Activated CD8-positive, alpha-beta memory T cell treated with anti-CD3 and anti-CD28 coated beads for 36 hours (primary cell): ENCODE results near the gene NOXA1. TPM values are rescaled to one million over a fixed set of nuclear protein-coding genes. Genes with fewer than 3 reads are reported as not detected.
"Not testable (repeated sequence)": the region's sequence is repeated elsewhere in the genome, so short reads cannot be mapped to it uniquely, and the experiment has no call there.

Experiments
- CTCF ChIA-PET: fragments of 350-600 bp; sonication (Branson Sonifier 250); formaldehyde crosslinking; loops from one replicate; lab custom pipeline; 2021; ENCODE audit warnings: antibody characterized with exemption; lab: Charles Lee
- POLR2A ChIA-PET: fragments of 350-600 bp; sonication (Branson Sonifier 250); formaldehyde crosslinking; loops from one replicate; lab custom pipeline; 2021; ENCODE audit warnings: antibody characterized with exemption; lab: Charles Lee
- total RNA-seq, 2 experiments: library from RNA; stranded (reverse); gene quantifications; one replicate each; pipeline ENCODE4 v1.2.3, GENCODE V29; 2021

NOXA1 gene
- total RNA-seq, 2 experiments from 2014 or later, result 0.40 to 0.67 TPM

GRCh38 chr9:137465000-137465719 is 42.0 kb downstream of the NOXA1 start:
- ChIA-PET CTCF (interaction anchor here (0.6 kb wide), 1 partner anchor 226 kb away, joined by 3 read pairs; no protein-coding TSS in a partner anchor), POLR2A (no interaction called here)

- CTCF ChIA-PET, result interaction anchor here (0.6 kb wide), 1 partner anchor 227 kb away, joined by 3 read pairs; no protein-coding TSS in a partner anchor
- POLR2A ChIA-PET, result no interaction called here
These were observed 42.7 kb downstream of the NOXA1 start for GRCh38 chr9:137465720-137466388.

DNA sequence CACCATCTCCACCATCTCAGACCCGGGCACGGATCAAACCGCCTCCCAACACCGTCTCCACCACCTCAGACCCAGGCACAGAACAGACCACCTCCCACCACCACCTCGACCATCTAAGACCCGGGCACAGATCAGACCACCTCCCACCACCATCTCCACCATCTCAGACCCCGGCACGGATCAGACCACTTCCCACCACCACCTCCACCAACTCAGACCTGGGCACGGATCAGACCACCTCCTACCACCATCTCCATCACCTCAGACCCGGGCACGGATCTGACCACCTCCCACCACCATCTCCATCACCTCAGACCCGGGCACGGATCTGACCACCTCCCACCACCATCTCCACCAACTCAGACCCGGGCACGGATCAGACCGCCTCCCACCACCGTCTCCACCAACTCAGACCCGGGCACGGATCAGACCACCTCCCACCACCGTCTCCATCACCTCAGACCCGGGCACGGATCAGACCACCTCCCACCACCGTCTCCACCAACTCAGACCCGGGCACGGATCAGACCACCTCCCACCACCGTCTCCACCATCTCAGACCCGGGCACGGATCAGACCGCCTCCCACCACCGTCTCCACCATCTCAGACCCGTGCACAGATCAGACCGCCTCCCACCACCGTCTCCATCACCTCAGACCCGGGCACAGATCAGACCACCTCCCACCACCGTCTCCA is 43.3 kb downstream of the NOXA1 start:
- CTCF ChIA-PET, POLR2A ChIA-PET: not testable (repeated sequence)

GRCh38 chr9:137467161-137467581 is 44.0 kb downstream of the NOXA1 start:
- CTCF ChIA-PET, result no interaction called here
- POLR2A ChIA-PET, result no interaction called here

GRCh38 chr9:137467896-137468295 is 44.7 kb downstream of the NOXA1 start:
- CTCF ChIA-PET, result no interaction called here

DNA sequence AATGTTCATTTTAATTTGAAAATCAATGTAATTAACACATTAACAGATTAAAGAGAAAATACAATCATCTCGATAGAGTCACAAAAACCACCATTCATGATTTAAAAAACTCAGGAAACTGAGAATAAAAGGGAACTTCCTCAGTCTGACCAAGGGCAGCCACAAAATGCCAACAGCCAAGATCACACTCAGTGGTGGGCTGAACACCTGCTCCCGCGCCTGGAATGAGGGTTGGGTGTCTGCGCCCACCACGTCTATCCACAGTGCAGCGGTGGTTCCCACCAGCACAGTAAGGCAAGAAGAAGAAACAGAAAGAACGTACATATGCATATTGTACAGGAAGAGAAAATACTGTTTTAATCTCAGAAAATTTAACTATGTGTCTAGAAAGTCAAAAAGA is 47.6 kb downstream of the NOXA1 start:
- CTCF ChIA-PET, result no interaction called here
- POLR2A ChIA-PET, result no interaction called here

More at GRCh38 chr9:137467896-137468295, 44.7 kb downstream of the NOXA1 start:
- POLR2A ChIA-PET, result no interaction called here

DNA sequence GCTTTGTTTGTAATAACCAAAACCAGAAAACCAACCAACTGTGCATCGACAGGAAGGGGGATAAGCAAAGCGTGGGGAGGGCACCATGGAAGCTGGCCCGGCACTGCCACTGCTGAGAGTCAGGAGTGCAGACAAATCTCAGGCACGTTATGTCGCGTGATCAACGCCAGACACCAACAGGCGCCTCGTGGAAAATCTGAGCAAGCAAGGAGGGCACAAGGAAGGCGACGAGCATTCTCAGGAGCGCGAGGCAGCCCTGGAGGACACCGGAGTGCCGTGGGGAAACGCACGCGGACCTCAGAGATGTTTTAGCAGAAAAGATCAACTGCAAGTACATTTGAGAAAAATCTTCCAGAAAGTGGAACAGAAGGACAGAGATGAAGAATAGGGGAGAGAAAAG is 51.1 kb downstream of the NOXA1 start:
- CTCF ChIA-PET, result no interaction called here
- POLR2A ChIA-PET, result no interaction called here

- ChIA-PET POLR2A (no interaction called here), CTCF (interaction anchor here (0.6 kb wide), 1 partner anchor 53 kb away, joined by 4 read pairs; the partner anchor contains the start of genes EXD3 and NOXA1)
These were observed 52.5 kb downstream of the NOXA1 start for GRCh38 chr9:137475666-137476065.

- CTCF ChIA-PET, result no interaction called here
- POLR2A ChIA-PET, result no interaction called here
These were observed 53.7 kb downstream of the NOXA1 start for GRCh38 chr9:137476856-137477255.

DNA sequence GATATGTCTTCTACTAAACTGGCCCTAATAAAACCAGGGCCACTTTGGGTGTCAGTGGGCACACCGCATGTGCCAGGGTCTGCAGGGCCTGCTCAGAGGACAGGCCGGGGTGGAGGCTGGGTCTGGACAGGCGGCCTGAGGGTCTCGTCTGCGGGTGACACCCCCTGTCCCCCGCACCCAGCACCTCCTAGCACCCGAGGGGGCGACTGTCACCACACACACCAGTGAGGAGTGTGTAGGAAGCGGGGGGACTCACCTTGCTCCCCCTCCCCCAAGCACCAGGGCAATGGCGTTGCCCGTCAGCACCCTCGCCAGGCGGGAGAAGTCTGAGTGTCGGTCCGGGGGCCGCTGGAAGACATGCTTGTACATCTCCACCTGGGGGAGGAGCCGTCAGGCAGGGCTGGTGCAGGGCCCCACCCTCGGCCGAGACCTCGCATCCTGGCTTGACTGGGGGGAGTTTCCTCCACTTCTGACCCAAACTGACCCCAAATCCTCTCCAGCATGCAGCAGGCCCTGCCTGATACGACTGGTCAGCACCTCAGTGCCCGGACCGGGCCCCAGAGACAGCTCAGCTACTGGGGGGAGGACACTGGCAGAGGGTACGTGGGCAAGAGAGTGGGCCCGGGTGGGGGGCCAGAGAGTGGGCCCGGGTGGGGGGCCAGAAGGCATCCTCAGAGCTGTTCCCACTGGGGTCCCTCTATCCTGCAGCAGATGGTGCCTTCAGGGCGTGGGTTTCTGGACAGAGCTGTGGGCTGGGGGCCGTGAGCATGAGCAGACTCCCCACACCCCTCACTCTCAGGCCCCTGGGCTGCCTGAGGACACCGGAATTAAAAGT is 54.8 kb downstream of the NOXA1 start:
- ChIA-PET POLR2A (no interaction called here), CTCF (no interaction called here)

DNA sequence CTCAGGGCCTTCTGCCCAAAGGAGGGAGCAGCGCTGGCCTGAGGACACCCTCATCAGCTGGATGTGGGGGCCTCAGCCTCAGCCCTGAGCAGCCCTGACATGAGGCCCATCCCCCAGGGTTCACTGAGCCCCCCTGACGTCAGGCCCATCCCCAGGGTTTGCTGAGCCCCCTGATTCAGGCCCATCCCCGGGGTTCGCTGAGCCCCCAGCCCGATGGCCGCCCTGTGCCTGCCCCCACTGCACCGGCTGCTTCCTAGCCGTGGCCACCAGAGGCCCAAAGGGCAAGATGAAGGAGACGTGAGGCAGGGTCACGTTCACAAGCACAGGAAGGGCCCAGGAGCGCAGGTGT is 55.4 kb downstream of the NOXA1 start:
- CTCF ChIA-PET, result no interaction called here

GRCh38 chr9:137478962-137479861 is 56.0 kb downstream of the NOXA1 start:
- ChIA-PET POLR2A (no interaction called here), CTCF (no interaction called here)

More for the DNA sequence above, 55.4 kb downstream of the NOXA1 start:
- POLR2A ChIA-PET, result no interaction called here

DNA sequence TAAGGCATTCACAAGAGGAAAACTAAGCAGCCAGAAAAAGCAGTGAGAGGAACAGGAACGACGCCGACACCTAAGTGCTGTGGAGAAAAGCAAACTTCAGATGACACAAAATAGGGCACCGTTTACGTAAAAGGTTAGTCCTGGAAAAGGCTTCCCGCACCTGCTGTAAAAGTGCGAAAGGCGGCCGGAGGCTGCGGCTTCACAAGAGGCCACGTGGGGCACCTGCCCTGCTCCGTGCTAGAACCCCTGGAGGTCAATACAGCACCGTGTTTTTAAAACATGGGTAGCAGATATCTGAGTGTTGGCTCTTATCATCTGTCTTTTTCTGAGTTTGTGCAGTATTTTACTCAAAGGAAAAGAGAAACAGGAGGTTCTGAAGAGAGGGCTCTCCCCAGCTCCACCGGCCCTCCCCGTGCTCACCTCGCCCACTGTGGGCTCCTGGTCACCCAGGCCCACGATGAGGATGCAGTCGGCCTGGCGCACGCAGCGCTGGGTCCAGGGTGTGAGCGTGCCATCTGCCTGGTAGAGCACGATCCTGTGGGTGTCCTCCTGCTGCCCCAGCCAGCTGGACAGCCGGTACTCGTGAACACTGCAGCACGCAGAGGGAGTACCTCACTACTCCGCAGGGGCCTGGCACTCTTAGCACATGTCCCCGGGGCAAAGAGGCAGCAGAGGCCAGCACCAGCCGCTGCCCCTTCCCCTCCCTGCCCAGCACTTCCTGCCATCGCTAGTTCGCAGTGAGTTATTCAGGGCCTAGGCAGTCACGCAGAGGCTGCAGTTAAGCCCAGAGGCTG is 56.9 kb downstream of the NOXA1 start:
- POLR2A ChIA-PET, result no interaction called here
- CTCF ChIA-PET, result no interaction called here

DNA sequence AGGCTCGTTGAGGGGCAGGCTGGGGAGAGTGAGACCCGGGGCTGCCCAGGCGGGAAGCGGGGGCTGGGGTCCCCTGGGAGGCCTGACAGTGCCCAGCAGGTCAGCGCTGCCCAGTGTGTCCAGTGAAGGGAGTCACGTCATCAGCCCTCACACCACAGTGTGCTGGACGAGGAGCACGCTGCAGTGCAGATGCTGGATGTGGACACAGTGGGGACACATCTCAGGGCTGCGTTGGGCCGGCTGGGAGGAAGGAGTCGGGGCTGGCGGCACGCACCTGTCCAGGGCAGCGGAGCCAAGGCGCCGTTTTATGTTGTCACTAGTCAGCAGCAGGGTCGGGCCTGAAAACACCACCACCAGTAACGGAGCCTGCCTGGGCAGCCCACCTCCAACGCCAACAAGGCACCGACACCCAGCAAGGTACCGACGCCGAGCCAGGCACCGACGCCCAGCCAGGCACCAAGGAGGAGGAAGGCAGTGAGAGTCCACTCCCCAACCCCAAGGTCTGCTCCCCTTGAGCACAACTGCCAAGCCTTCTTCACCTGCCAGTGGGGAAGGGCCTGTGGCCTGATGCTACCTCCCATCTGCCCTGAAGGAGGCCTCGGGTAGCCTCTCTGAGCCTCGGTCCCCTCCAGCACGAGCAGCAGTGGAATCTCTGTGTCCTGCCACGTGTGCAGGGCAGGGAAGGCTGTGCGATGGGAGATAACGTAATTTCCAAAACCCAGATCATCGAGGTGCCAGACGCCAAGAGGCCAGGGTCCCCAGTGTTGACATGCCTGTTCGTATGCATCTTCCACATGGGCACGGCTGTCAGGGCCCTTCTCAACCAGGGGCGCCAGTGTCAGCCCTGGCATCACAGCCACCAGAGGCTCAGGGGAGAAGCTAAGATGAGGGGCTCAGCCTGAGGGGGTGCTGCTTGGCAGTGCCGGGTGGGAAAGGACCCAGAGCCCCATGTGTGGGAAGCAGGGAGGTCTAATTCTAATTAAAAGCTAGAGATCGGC is 57.8 kb downstream of the NOXA1 start:
- ChIA-PET POLR2A (no interaction called here), CTCF (no interaction called here)

DNA sequence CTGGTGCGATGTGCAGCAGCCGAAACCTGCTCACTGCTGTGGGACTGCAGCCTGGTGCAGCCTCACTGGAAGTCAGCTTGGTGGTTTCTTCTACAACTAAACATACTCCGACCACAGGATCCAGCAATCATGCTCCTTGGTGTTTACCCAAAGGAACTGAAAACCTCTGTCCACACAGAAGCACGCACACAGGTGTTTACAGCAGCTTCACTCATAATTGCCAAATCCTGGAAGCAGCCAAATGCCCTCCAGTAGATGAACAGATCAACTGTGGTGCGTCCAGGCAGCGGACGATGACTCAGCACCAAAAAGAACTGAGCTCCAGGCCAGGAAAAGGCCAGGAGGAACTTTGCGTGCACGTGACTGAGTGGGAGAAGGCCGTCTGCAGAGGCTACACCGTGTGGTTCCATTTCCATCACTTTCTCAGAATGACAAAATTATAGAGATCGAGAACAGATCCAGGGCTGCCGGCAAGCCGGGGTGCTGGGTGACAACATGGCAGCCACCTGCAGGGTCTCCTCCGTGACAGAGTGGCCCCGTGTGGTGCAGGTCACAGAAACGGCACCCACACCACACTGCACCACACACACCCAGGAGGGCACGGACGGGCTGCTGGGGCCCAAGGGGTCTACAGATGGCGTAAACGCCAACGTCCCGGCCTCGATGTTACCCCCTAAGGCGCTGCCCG is 59.0 kb downstream of the NOXA1 start:
- CTCF ChIA-PET, result no interaction called here
- POLR2A ChIA-PET, result no interaction called here
